H9 (cell line): Measurements from ENCODE around the gene NF1. TPM values are rescaled to one million over a fixed set of nuclear protein-coding genes. Genes with fewer than 3 reads are reported as not detected.

ENCODE experiments used
- DNase-seq: peaks from one replicate; pipeline ENCODE4 v3.0.0-alpha.2; 2017
- H2AFZ ChIP-seq: one replicate; pipeline ENCODE4 v1.6.1; 2013; ENCODE audit warnings: mild to moderate bottlenecking, low read length, control low read depth, moderate library complexity
- H2AK5ac ChIP-seq: 2 replicates; pipeline ENCODE4 v1.6.1; 2013; ENCODE audit warnings: low read length, control low read depth, mixed read lengths; ENCODE audit not compliant: insufficient read length
- H2BK120ac ChIP-seq: one replicate; pipeline ENCODE4 v1.6.1; 2013; ENCODE audit warnings: low read depth, mild to moderate bottlenecking, low read length, control low read depth, inconsistent platforms; ENCODE audit not compliant: poor library complexity, severe bottlenecking
- H2BK12ac ChIP-seq: 2 replicates; pipeline ENCODE4 v1.6.1; 2013; ENCODE audit warnings: low read length, control low read depth, mixed read lengths, low read depth; ENCODE audit not compliant: insufficient read length
- H2BK15ac ChIP-seq: 2 replicates; pipeline ENCODE4 v1.6.1; 2013; ENCODE audit warnings: low read depth, low read length, control low read depth
- H2BK20ac ChIP-seq: one replicate; pipeline ENCODE4 v1.6.1; 2013; ENCODE audit warnings: low read depth, mild to moderate bottlenecking, low read length, control low read depth, inconsistent platforms; ENCODE audit not compliant: poor library complexity, severe bottlenecking
- H2BK5ac ChIP-seq: 2 replicates; pipeline ENCODE4 v1.6.1; 2013; ENCODE audit warnings: low read length, control low read depth, mixed read lengths; ENCODE audit not compliant: insufficient read length
- H3K14ac ChIP-seq: 2 replicates; pipeline ENCODE4 v1.6.1; 2013; ENCODE audit warnings: low read length, control low read depth; ENCODE audit not compliant: insufficient read depth
- H3K18ac ChIP-seq: 2 replicates; pipeline ENCODE4 v1.6.1; 2013; ENCODE audit warnings: low read depth, mild to moderate bottlenecking, mixed read lengths, low read length, control low read depth; ENCODE audit not compliant: insufficient read length
- H3K23ac ChIP-seq: 2 replicates; pipeline ENCODE4 v1.6.1; 2013; ENCODE audit warnings: low read length, control low read depth, mixed read lengths, low read depth; ENCODE audit not compliant: insufficient read length
- H3K23me2 ChIP-seq: 2 replicates; pipeline ENCODE4 v1.6.1; 2013; ENCODE audit warnings: low read depth, mild to moderate bottlenecking, mixed read lengths, low read length, control low read depth; ENCODE audit not compliant: insufficient read length, poor library complexity, severe bottlenecking
- H3K27ac ChIP-seq: 2 replicates; pipeline ENCODE4 v1.5.1; 2013; ENCODE audit warnings: low read length, control low read depth, mixed read lengths, low read depth; ENCODE audit not compliant: insufficient read length
- H3K27me3 ChIP-seq: 2 replicates; pipeline ENCODE4 v1.6.1; 2013; ENCODE audit warnings: low read length, control low read depth, inconsistent platforms; ENCODE audit not compliant: insufficient read depth
- H3K4ac ChIP-seq: 2 replicates; pipeline ENCODE4 v1.6.1; 2013; ENCODE audit warnings: low read depth, mild to moderate bottlenecking, control low read depth, inconsistent platforms, low read length, moderate library complexity
- H3K4me1 ChIP-seq: 2 replicates; pipeline ENCODE4 v1.6.1; 2013; ENCODE audit warnings: low read length, control low read depth, inconsistent platforms; ENCODE audit not compliant: insufficient read depth
- H3K4me2 ChIP-seq: 2 replicates; pipeline ENCODE4 v1.6.1; 2013; ENCODE audit warnings: low read length, control low read depth, mixed read lengths; ENCODE audit not compliant: insufficient read length, insufficient read depth
- H3K56ac ChIP-seq: 2 replicates; pipeline ENCODE4 v1.6.1; 2013; ENCODE audit warnings: low read depth, mild to moderate bottlenecking, mixed read lengths, low read length, control low read depth; ENCODE audit not compliant: insufficient read length
- H3K79me1 ChIP-seq: 2 replicates; pipeline ENCODE4 v1.6.1; 2013; ENCODE audit warnings: low read depth, mild to moderate bottlenecking, moderate library complexity, low read length, control low read depth, inconsistent platforms; ENCODE audit not compliant: insufficient read depth, poor library complexity, severe bottlenecking
- H3K79me2 ChIP-seq: 2 replicates; pipeline ENCODE4 v1.6.1; 2013; ENCODE audit warnings: low read length, control low read depth, inconsistent platforms; ENCODE audit not compliant: insufficient read depth
- H3K9ac ChIP-seq: 2 replicates; pipeline ENCODE4 v1.6.1; 2013; ENCODE audit warnings: low read length, control low read depth, mixed read lengths; ENCODE audit not compliant: insufficient read length; ENCODE audit errors: extremely low read depth
- H3K9me3 ChIP-seq: one replicate; pipeline ENCODE4 v1.6.1; 2013; ENCODE audit warnings: low read depth, low read length, inconsistent platforms; ENCODE audit not compliant: control insufficient read depth
- H3T11ph ChIP-seq: one replicate; pipeline ENCODE4 v1.6.1; 2013; ENCODE audit warnings: mild to moderate bottlenecking, low read length, control low read depth, inconsistent platforms
- H4K20me1 ChIP-seq: one replicate; pipeline ENCODE4 v1.6.1; 2013; ENCODE audit not compliant: control insufficient read depth, insufficient read length, insufficient read depth
- H4K5ac ChIP-seq: 2 replicates; pipeline ENCODE4 v1.6.1; 2013; ENCODE audit warnings: low read depth, mild to moderate bottlenecking, mixed read lengths, low read length, control low read depth; ENCODE audit not compliant: insufficient read length
- H4K8ac ChIP-seq: replicated peaks from 2 replicates; pipeline ENCODE4 v1.6.1; 2013; ENCODE audit warnings: low read length, control low read depth, mixed read lengths, low read depth; ENCODE audit not compliant: insufficient read length
- H4K91ac ChIP-seq: 2 replicates; pipeline ENCODE4 v1.6.1; 2013; ENCODE audit warnings: low read depth, mild to moderate bottlenecking, moderate library complexity, mixed read lengths, low read length, control low read depth; ENCODE audit not compliant: insufficient read length
- H3K27ac Mint-ChIP-seq, 3 experiments: 2 replicates in 2 of 3; 3 replicates in 1 of 3; pipeline ENCODE4 v1.8.0; 2020 to 2021; ENCODE audit warnings: mixed read lengths in 3 of 3, mild to moderate bottlenecking in 1 of 3, moderate library complexity in 1 of 3
- H3K27me3 Mint-ChIP-seq: 2 replicates; pipeline ENCODE4 v1.8.0; 2021; ENCODE audit warnings: low read depth, mild to moderate bottlenecking, moderate library complexity, mixed read lengths
- H3K36me3 Mint-ChIP-seq, 3 experiments: 2 replicates in 2 of 3; 3 replicates in 1 of 3; pipeline ENCODE4 v1.8.0; 2020 to 2021; ENCODE audit warnings: low read depth in 3 of 3, mixed read lengths in 3 of 3; ENCODE audit not compliant: insufficient read depth in 1 of 3
- H3K4me1 Mint-ChIP-seq, 2 experiments: 2 replicates each; pipeline ENCODE4 v1.8.0; 2020; ENCODE audit warnings: mixed read lengths in 2 of 2
- H3K4me3 Mint-ChIP-seq, 2 experiments: 2 replicates in 1 of 2; 3 replicates in 1 of 2; pipeline ENCODE4 v1.8.0; 2020 to 2021; ENCODE audit warnings: mild to moderate bottlenecking in 2 of 2, mixed read lengths in 2 of 2, moderate library complexity in 1 of 2
- H3K9me3 Mint-ChIP-seq, 2 experiments: 2 replicates in 1 of 2; 3 replicates in 1 of 2; pipeline ENCODE4 v1.8.0; 2020; ENCODE audit warnings: mild to moderate bottlenecking in 2 of 2, mixed read lengths in 2 of 2, moderate library complexity in 1 of 2
- WGBS: extraction: QIAGEN DNeasy Blood & Tissue Kit; methylation state at CpG from one replicate; pipeline ENCODE4 v1.1.7; 2013; ENCODE audit warnings: missing lambda C conversion rate, low lambda C conversion rate, mixed read lengths; ENCODE audit not compliant: insufficient read length; ENCODE audit errors: extremely low coverage; 5-methylcytosine and 5-hydroxymethylcytosine counted together
- total RNA-seq: library from RNA; stranded (reverse); gene quantifications from 2 replicates; pipeline ENCODE4 v1.2.1, GENCODE V29; 2021
- TF ChIP-seq, protein P1 (sequence below): fragments of 200-600 bp; sonication (generic); conservative IDR thresholded peaks from 3 replicates; pipeline ENCODE4 v1.8.0; 2021; ENCODE audit warnings: antibody characterized with exemption, mild to moderate bottlenecking

The NF1 gene
- total RNA-seq, 1 experiment from 2014 or later: 38.1 TPM

DNA sequence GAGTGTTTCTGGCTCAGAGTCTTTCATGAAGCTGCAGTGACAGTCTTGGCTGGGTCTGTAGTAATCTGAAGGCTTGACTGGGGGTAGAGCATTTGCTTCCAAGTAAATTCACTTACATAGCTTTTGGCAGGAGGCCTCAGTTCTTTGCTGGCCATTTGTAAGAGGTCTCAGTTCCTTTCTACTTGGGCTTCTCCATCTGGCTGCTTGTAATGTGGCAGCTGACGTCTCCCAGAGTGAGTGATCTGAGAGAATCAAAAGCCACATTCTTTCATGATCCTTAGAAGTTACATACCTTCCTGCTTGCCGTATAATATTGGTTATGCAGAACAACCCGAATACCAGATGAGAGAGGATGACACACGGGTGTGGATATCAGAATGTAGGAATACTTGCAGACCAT is 39.8 kb downstream of the NF1 start:
- Histone ChIP-seq H3K14ac (no peak overlapping the region), H3K79me2 (peaks cover 2% of the 10 kb centered on the region; the same call in 1 of the 2 replicates), H2AFZ (no peak overlapping the region), H4K8ac (no peak overlapping the region), H3K56ac (no peak overlapping the region), H2BK120ac (no peak overlapping the region), H3K23me2 (no peaks in the 10 kb centered on the region), H2BK15ac (no peak overlapping the region), H4K5ac (no peak overlapping the region), H3K9ac (no peak overlapping the region), H3K79me1 (no peaks in the 10 kb centered on the region), H2BK20ac (no peak overlapping the region), H2BK12ac (no peak overlapping the region), H3K27ac (no peak overlapping the region), H3K4me1 (no peaks in the 10 kb centered on the region), H3K18ac (no peak overlapping the region), H3K23ac (no peak overlapping the region), H4K20me1 (no peaks in the 10 kb centered on the region), H3T11ph (no peak overlapping the region), H2BK5ac (no peak overlapping the region), H3K9me3 (no peaks in the 10 kb centered on the region), H3K4ac (no peak overlapping the region), H4K91ac (no peak overlapping the region), H2AK5ac (no peak overlapping the region), H3K27me3 (no peaks in the 10 kb centered on the region), H3K4me2 (no peak overlapping the region)
- H3K36me3 Mint-ChIP-seq: peaks cover 2 to 6% (median 4%) of the 10 kb centered on the region in 3 experiments; a peak in 5 of 7 replicates
- WGBS: no CpG with 5 or more reads among the region's 4 CpGs
- no peak overlapping the region for H3K4me3 Mint-ChIP-seq
- DNase-seq: no peak
- no peaks in the 10 kb centered on the region for H3K9me3 Mint-ChIP-seq
- no peak overlapping the region for H3K27ac Mint-ChIP-seq
- TF ChIP-seq, protein P1, sequence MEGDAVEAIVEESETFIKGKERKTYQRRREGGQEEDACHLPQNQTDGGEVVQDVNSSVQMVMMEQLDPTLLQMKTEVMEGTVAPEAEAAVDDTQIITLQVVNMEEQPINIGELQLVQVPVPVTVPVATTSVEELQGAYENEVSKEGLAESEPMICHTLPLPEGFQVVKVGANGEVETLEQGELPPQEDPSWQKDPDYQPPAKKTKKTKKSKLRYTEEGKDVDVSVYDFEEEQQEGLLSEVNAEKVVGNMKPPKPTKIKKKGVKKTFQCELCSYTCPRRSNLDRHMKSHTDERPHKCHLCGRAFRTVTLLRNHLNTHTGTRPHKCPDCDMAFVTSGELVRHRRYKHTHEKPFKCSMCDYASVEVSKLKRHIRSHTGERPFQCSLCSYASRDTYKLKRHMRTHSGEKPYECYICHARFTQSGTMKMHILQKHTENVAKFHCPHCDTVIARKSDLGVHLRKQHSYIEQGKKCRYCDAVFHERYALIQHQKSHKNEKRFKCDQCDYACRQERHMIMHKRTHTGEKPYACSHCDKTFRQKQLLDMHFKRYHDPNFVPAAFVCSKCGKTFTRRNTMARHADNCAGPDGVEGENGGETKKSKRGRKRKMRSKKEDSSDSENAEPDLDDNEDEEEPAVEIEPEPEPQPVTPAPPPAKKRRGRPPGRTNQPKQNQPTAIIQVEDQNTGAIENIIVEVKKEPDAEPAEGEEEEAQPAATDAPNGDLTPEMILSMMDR: no peak
- no peaks in the 10 kb centered on the region for H3K27me3 Mint-ChIP-seq
- H3K4me1 Mint-ChIP-seq: peaks cover 14 to 16% of the 10 kb centered on the region in 2 experiments
